Large intestine (tissue), 3 donors: Measurements from ENCODE around the gene PTGES3. TPM values are rescaled to one million over a fixed set of nuclear protein-coding genes. Genes with fewer than 3 reads are reported as not detected.
"Not testable (repeated sequence)": the region's sequence is repeated elsewhere in the genome, so short reads cannot be mapped to it uniquely, and the experiment has no call there.

ENCODE experiments used
- DNase-seq, 2 donors: peaks; one replicate each; pipeline versions ENCODE4 v3.0.0 to v3.0.0-alpha.2; 2013
- H3K27ac ChIP-seq: one replicate; pipeline ENCODE4 v1.5.1; 2013; ENCODE audit warnings: low read length
- H3K27me3 ChIP-seq: 2 replicates; pipeline ENCODE4 v1.6.1; 2013; ENCODE audit warnings: low read length; ENCODE audit not compliant: control insufficient read depth, insufficient read depth
- H3K36me3 ChIP-seq: 2 replicates; pipeline ENCODE4 v1.6.1; 2013; ENCODE audit warnings: low read length; ENCODE audit not compliant: control insufficient read depth, insufficient read depth
- H3K4me1 ChIP-seq: one replicate; pipeline ENCODE4 v1.6.1; 2013; ENCODE audit warnings: low read length; ENCODE audit not compliant: control insufficient read depth, insufficient read depth
- H3K4me3 ChIP-seq: one replicate; pipeline ENCODE4 v1.5.1; 2013; ENCODE audit warnings: low read length
- H3K9me3 ChIP-seq: one replicate; pipeline ENCODE4 v1.6.1; 2013; ENCODE audit warnings: mild to moderate bottlenecking, low read depth, low read length, moderate library complexity; ENCODE audit not compliant: control insufficient read depth
- WGBS: methylation state at CpG from one replicate; pipeline ENCODE4 v1.1.5; 2013; ENCODE audit warnings: low lambda C conversion rate; ENCODE audit not compliant: insufficient coverage; 5-methylcytosine and 5-hydroxymethylcytosine counted together
- polyA plus RNA-seq: library from polyadenylated mRNA; unstranded; fragments of 120-200 nt; gene quantifications from one replicate; pipeline ENCODE4 v1.2.1, GENCODE V29; 2013

The PTGES3 gene
- polyA plus RNA-seq, 1 donor = 238 TPM

DNA sequence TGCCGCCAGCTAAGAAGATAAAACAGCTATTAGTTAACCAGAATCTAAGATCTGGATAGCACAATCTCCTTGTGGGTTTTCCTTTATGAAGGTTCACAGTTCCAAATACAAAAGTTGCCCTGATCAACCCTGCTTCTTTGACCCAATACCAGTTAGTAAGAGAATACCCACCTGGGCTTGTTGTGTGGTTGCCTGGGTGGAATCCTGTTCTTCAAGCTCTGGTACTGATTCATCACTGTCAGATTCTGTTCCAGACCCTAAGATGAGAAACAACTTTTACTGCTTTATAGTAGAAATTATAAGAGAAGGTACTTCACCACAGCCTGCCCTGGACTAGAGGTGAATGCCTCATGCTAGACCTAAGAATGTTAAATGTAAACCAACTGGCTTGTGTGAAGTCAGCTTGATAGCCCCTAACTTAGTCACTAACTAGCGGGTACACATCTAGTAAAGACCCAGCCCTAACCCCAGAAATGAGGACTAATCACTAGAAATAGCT is 26.4 kb upstream of the PTGES3 start:
- H3K36me3 ChIP-seq = peaks cover 71% of the 10 kb centered on the region
- H3K27me3 ChIP-seq = no peaks in the 10 kb centered on the region
- H3K4me3 ChIP-seq = no peak overlapping the region
- no peak for DNase-seq
- no peak overlapping the region for H3K27ac ChIP-seq
- no CpG with 5 or more reads among the region's 2 CpGs for WGBS
- peaks cover 7% of the 10 kb centered on the region for H3K4me1 ChIP-seq
- H3K9me3 ChIP-seq = no peaks in the 10 kb centered on the region

GRCh38 chr12:56713345-56713744 is 25.3 kb upstream of the PTGES3 start:
- peaks cover 62% of the 10 kb centered on the region for H3K36me3 ChIP-seq
- H3K27me3 ChIP-seq = no peaks in the 10 kb centered on the region
- no peaks in the 10 kb centered on the region for H3K4me1 ChIP-seq
- no peak for DNase-seq
- no peaks in the 10 kb centered on the region for H3K9me3 ChIP-seq
- no peak overlapping the region for H3K27ac ChIP-seq
- 100% methylated on average over 2 of the region's 3 CpGs for WGBS
- H3K4me3 ChIP-seq = no peak overlapping the region

DNA sequence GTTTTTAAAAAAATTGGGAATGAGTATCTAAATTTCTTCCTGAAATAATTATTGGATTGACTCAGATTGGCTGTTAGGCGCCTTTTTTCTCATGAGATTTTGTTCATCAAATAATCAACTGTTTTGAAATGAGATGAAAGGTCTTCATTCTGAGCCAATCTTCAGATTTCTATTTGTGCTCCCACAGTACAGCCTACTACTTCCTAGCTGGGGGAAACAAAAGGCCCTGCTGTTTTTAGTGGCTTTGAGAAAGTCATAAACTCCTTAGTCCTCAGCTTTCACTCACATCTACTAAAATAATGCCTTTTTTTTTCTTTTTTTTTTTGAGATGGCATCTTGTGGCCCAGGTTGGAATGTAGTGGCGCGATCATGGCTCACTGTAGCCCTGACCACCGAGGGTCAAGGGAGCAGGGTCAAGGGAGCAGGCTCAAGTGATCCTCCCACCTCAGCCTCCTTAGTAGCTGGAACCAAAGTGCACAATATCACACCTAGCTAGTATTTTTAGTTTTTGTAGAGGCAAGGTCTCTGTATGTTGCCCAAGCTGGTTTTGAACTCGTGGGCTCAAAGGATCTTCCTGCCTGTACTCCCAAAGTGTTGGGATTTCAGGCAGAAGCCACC is 21.8 kb upstream of the PTGES3 start:
- Histone ChIP-seq H3K4me1 (no peaks in the 10 kb centered on the region), H3K9me3 (no peaks in the 10 kb centered on the region), H3K36me3 (peaks cover 36% of the 10 kb centered on the region), H3K27me3 (no peaks in the 10 kb centered on the region), H3K4me3 (no peak overlapping the region), H3K27ac (no peak overlapping the region)
- DNase-seq = no peak
- 88% methylated on average over 1 of the region's 5 CpGs for WGBS

DNA sequence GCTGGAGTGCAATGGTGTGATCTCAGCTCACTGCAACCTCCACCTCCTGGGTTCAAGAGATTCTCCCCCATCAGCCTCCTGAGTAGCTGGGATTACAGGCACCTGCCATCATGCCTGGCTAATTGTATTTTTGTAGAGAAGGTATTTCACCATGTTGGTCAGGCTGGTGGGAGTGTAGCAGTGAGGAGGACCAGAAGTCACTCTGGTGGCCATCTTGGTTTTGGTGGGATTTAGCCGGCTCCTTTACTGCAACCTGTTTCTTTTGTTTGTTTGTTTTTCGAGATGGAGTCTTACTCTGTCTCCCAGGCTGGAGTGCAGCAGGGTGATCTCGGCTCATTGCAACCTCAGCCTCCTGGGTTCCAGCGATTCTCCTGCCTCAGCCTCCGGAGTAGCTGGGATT is 16.4 kb upstream of the PTGES3 start:
- not testable (repeated sequence) for H3K9me3 ChIP-seq, H3K27ac ChIP-seq, H3K27me3 ChIP-seq, H3K4me3 ChIP-seq, DNase-seq, H3K36me3 ChIP-seq, H3K4me1 ChIP-seq
- WGBS = 100% methylated on average over 1 of the region's 5 CpGs

DNA sequence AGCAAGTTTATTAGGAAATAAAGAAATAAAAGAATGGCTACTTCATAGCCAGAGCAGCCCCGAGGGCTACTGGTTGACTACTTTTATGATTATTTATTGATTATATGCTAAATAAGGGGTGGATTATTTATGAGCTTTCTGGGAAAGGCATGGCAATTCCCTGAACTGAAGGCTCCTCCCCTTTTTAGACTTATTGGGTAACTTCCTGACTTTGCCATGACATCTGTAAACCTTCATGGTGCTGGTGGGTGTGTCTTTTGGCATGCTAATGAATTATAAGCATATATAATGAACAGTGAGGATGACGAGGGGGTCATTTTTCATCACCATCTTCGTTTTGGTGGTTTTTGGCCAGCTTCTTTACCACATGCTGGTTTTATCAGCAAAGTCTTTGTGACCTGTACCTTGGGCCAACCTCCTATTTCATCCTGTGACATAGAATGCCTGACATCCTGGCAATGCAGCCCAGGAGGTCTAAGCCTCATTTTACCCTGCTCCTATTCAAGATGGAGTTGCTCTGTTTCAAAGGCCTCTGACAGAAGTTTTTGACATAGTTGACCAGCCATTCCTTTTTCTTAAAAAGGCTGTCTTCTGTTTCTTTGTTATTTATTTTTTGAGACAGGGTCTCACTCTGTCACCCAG is 11.1 kb upstream of the PTGES3 start:
- DNase-seq = no peak
- H3K27me3 ChIP-seq = no peaks in the 10 kb centered on the region

DNA sequence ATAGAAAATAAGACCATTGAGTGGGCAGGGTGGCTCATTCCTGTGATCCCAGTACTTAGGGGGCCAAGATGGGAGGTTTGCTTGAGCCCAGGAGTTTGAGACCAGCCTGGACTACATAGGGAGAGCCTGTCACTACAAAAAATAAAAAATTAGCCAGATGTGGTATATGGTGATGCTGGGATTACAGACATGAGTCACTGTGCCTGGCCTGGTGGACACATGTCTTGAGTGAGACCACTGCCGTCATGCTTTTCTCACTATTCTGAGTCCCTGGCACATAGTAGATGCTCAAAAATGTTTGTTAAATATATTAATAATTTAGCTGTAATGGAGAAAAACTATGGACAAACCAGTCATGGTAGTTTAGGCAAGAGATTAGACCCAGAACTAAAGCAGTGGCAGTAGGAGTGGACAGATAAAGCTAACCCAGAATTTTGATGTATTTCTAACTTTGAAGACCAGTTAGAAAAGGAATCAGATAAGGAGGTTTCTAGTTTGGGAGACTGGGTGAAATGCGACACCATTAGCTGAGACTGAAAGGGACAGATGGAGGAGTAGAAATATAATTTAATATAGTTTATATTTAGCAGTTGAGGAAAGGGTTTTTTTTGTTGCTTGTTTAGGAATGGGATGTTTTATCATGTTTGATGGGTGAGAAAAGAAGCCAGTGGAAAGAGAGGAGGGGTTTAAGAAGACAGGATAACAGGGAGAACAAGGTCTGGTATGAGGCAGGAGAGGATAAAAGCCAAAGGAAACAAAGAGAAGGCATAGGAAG is 7.4 kb upstream of the PTGES3 start:
- H3K27ac ChIP-seq = no peak overlapping the region

More for the DNA sequence above, 11.1 kb upstream of the PTGES3 start:
- no peaks in the 10 kb centered on the region for H3K4me1 ChIP-seq
- WGBS = 71% methylated on average over 2 of the region's 3 CpGs
- no peak overlapping the region for H3K4me3 ChIP-seq
- H3K36me3 ChIP-seq = no peaks in the 10 kb centered on the region
- no peak overlapping the region for H3K27ac ChIP-seq
- H3K9me3 ChIP-seq = no peaks in the 10 kb centered on the region

GRCh38 chr12:56694161-56694560 is 6.1 kb upstream of the PTGES3 start:
- no peak overlapping the region for H3K27ac ChIP-seq
- H3K36me3 ChIP-seq = no peaks in the 10 kb centered on the region
- DNase-seq = no peak
- no peaks in the 10 kb centered on the region for H3K27me3 ChIP-seq
- WGBS = no CpG with 5 or more reads among the region's 5 CpGs
- H3K9me3 ChIP-seq = no peaks in the 10 kb centered on the region
- H3K4me1 ChIP-seq = no peaks in the 10 kb centered on the region
- H3K4me3 ChIP-seq = no peak overlapping the region

More for the DNA sequence above, 7.4 kb upstream of the PTGES3 start:
- no peak for DNase-seq
- Histone ChIP-seq H3K9me3 (no peaks in the 10 kb centered on the region), H3K4me1 (no peaks in the 10 kb centered on the region), H3K36me3 (no peaks in the 10 kb centered on the region), H3K27me3 (no peaks in the 10 kb centered on the region), H3K4me3 (no peak overlapping the region)
- 83% methylated on average over 1 of the region's 2 CpGs for WGBS

GRCh38 chr12:56688846-56689109 is 694 bp upstream of the PTGES3 start:
- Histone ChIP-seq H3K4me1 (peaks cover 2% of the 10 kb centered on the region), H3K27me3 (no peaks in the 10 kb centered on the region), H3K27ac (peak overlapping the region; percentile 93), H3K9me3 (no peaks in the 10 kb centered on the region), H3K36me3 (no peaks in the 10 kb centered on the region), H3K4me3 (peak overlapping the region; percentile 63)
- 0% methylated on average over 1 of the region's 7 CpGs for WGBS
- DNase-seq = no peak

DNA sequence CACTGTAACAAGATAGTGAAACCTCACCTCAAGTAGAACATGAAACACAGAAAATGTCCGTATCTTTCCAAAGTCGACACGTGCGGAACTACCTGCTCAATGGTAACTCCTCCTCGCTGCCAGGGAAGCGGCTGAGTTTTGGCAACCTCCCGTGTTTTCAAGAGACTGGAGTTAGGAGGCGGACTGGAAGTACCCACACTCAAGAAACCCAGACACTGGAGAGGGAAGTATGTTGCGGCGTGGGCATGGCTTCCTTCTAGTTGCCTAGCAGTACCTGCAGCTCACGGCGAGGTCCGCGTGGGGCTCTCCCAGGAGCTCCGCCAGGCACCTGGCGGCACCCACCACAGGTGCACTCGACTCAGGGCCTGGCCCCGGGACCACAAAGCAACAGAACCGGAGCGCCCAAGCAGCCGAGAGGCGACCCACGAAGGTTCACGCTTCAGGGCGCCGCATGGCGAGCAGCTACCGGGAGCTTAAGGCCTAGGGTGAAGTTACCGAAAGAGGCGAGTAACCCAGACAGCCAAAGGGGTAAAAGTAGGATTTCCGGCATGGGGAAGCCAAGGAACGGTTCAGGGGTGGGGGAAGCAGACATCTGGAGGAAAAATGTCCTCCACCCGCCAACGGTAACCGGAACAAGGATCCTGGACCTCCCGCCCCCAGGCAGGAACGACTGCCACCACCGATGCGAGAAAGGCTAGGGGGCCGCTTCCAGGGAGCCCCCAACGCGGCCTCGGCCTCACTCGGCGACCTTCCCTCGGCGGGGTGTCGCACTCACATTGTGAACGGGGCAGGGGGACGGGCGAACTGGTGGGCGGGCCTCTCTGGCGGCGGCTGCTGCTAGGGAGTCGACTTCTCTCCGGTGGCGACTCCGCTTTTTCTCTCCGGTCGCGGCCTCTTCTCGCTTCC is 608 bp downstream of the PTGES3 start:
- H3K4me3 ChIP-seq = peak overlapping the region; percentile 73
- peak overlapping the region; percentile 93 for H3K27ac ChIP-seq
- no peaks in the 10 kb centered on the region for H3K36me3 ChIP-seq
- WGBS = 0% methylated on average over 7 of the region's 62 CpGs
- H3K9me3 ChIP-seq = no peaks in the 10 kb centered on the region
- peaks cover 2% of the 10 kb centered on the region for H3K4me1 ChIP-seq
- DNase-seq = peak; percentile 35 to 78
- no peaks in the 10 kb centered on the region for H3K27me3 ChIP-seq
